HG02938 (cell line): ENCODE results near the gene ROBO1.
"Not testable (repeated sequence)": the region's sequence is repeated elsewhere in the genome, so short reads cannot be mapped to it uniquely, and the experiment has no call there.

Source experiments
- ATAC-seq: cut with Tn5 transposase; IDR thresholded peaks from one replicate; pipeline ENCODE4 v1.9.1; 2021; ENCODE audit warnings: mild to moderate bottlenecking, moderate library complexity; ENCODE audit not compliant: unreplicated experiment

ROBO1 gene

DNA sequence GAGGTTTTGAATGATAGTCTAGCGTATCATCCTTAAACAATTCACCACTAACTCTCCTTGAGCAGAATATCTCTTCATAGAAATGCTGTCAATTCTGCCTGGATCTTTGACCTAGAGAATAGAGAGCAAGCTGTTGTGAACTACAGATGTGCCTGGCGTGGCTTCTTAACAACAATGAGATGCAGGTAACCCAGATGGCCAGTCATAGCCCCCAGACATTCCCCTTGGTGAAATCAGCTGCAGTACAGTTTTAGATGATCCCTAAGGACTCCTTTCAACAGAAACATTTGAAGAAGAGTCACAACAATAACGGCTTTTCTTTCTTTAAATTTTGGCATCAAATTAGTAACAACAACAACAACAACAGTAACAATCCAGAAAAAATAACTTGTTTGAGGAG, 1041.3 kb downstream of the ROBO1 start:
- no peak for ATAC-seq

DNA sequence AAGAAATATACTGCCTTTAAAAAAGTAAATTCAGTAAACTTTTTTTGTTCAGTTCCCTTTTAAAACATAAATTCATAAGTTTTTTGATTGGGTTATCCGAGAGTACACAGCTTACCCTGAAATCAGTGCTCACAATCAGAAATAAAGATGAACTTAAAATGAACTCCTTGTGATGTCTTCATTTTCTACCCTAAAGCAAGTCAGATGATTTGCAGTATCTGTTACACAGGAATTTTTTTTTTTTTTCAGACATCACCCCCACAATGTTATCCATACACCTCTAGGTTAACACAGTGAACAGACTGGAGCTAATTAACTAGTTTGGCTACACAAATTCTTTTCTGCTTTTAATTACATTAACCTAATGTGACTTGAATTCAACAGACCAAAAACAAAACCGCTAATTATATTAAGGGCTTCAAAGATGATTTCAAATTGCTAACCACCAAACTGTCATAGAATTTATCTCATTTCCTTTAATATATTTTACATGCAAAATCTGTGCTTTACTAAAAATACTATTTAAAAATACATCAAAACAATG, 1042.0 kb downstream of the ROBO1 start:
- ATAC-seq: no peak

DNA sequence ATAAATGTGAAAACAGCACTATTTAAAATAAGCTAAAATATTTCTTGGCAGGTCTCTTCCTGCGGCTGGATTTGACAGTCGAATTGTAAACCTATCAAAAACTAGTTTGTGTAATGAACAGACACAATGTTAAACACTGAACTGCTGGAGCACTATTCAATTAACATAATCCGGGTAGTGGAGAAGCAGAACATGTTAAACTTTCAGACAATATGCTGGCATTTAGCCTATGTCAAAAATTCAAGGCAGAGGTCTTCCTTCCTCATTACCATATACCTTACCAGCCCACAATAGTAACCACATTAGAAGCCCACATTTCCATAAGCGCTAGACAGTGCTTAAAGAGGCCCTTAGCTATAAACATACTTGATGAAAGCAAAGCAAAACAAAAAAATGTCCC, 1042.9 kb downstream of the ROBO1 start:
- ATAC-seq: no peak

DNA sequence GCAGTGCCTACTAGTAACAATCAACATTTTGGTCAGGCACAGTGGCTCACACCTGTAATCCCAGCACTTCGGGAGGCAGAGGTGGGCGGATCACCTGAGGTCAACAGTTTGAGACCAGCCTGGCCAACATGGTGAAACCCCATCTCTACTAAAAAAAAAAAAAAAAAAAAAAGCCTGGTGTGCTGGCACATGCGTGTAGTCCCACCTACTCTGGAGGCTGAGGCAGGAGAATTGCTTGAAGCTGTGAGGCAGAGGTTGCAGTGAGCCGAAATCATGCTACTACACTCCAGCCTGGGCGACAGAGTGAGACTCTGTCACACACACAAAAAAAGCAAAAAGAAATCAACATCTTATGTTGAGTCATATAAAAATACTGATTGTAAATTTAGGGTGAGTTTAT, 1043.4 kb downstream of the ROBO1 start:
- ATAC-seq: not testable (repeated sequence)

DNA sequence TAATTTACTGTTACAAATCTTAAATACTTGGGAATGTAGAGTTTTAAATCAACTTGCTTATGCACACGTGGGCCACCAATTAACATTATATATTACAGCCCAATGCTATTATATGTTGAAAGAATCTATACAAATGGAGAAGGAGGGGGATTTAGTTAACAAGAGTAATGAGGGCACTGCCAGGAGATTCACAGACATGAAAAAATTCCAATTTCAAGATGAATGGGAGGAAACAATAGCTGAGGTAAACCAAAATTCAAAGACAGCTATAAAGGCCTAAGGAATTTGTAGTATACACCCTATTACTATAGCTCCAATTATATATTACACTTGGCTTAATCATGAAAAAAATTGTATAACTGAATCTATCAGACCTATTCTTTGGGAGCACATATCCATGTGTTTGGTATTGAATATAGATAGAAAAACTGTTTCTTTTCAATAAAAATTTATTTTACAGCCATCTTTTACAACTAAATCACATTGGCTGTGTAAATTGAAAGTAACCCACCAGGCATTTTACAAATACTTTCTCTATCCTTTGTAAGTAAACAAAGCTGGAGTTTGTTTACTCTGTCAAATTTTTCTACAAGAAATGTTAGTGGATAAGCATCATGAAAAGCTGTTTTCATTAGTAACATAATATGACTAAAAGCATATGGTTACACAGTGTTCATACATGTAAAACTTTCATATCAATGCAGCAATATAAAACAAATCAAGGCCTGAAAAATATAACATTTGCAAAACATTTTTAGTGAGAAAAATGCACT, 1045.8 kb downstream of the ROBO1 start:
- ATAC-seq: no peak

DNA sequence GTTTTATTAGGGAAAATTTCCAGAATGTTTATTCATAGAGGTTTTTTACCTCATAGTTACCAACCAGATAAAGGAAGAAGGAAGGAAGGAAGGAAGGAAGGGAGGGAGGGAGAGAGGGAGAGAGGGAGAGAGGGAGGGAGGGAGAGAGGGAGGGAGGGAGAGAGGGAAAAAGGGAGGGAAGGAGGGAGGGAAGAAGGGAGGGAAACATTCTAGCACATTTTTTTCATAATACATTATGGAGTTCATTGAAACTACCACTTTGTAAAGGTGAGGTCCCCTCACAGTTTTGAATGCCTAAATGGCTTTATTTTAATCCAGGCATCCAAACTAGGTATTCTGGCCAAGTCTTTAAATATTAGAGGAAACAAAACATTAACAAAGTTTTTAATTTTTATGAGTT, 1049.1 kb downstream of the ROBO1 start:
- no peak for ATAC-seq

DNA sequence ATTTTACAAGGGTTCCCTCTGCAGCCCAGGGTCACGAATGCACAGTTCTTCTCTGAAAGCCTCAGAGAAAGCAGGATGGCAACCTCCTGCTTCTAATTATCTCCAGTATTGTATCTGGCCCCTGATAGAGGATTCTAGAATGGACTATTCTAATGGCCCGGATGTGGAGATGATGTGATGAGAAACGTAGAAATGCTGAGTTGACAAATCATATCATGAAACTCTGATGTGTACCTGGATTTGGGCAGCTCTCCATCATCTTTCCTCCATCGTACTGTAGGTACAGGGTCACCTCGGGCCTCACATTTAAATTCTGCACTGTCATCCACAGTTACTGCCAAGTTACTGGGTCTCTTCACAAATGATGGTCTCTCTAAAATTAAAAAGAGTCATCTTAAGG, 1050.8 kb downstream of the ROBO1 start:
- ATAC-seq: no peak

DNA sequence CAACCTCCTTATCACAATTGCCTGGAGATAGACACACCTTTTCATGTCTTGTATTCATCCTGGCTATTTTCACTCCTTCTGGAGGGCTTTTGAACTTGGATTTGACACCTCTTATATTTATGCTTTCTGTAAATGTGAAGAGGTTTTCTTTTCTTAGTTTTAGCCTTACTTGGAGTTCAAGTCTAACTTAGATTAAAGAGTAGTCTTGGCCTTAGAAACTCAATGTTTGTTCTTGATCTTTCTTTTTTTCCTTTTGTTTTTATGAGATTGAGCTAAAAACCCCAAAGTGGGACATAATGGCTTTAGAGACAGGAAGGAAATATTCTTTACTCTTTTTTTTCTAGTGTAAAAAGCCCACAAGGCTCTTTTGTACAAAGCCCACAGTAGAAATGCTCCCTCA, 1054.9 kb downstream of the ROBO1 start:
- no peak for ATAC-seq

DNA sequence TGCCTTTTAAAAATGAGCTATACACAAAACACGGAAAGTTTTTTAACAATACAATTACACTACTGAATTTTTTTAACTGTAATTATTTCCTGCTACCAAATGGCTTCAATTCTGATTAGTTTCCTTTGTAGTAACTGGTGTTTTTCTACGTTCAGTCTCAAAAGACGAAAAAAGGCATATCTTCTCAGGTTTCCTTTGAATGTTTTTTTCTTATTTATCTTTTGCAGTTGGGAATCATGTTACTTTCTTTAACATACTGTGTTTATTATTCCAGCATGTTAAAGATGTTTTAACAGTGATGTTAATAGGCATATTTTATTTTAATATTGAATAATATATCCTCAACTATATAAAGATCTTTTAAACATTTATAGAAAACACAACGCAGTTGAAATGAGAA, 1055.5 kb downstream of the ROBO1 start:
- no peak for ATAC-seq

DNA sequence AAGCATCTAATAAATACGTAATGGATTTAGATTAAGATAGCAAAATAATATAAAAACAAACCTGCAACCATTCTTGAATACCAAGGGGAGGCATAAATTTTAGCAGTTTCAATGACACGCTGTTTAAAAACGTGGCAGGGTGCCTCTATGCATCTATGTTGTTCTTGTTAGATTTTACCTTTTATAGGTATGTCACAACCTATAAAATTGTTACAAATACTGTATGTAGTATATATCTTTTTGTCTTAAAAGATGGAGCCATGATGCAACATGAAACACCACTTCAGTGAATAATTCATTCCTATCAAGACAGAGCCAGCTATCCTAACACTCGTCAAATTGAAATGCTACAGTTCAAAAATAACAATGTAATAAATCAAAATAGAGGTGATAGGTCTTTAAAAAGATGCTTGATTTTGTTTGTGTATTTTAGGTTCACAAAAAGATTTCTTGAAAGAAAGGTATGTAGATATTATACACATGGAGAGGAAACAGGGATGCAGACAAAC, 1059.2 kb downstream of the ROBO1 start:
- no peak for ATAC-seq

DNA sequence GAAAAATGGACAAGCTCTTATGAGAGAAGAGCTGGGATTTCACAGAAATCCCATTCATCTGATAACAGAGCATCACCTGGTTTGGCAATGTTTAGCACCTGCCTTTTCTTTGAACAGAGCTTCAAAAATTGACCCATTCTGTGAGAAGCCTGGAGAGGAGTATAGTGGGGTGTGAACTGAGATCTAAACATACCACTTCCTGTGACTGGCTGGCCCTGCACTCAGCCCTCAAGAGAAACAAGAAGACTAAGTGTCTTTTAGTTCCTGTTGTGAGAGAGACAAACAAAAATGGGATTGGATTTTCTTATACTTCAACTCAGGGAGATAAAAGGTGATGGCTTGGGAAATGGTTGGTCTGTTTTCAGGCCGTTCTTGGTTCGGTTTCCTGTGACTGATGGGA, 1060.2 kb downstream of the ROBO1 start:
- ATAC-seq: no peak

DNA sequence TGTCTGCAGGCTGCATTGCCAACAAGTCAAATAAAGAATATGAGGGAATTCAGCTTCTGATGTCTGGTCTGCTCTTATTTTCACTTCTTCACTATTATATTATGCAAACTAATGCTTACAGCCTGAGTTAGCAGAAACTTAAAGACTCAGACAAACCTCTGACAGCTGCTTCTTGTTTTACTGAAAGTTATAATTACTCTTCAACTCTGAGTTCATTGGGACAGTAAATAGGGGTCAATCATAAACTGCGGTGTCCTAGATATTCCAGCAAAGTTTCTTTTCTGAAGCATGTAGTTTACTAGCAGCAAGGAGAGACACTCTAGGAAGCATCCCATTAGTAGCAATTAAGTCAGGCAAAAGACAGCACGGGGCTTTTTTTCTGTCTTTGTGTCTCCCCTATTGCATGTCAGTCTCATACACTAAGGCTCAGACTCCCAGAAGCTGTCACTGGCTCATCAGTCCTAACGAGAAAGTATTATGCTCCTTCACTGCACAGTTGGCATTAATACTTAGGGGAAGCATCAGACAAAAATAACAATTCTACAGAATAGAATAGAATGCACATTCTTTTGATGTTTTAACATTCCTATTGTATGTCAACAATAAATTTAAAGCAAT, 1060.8 kb downstream of the ROBO1 start:
- no peak for ATAC-seq

DNA sequence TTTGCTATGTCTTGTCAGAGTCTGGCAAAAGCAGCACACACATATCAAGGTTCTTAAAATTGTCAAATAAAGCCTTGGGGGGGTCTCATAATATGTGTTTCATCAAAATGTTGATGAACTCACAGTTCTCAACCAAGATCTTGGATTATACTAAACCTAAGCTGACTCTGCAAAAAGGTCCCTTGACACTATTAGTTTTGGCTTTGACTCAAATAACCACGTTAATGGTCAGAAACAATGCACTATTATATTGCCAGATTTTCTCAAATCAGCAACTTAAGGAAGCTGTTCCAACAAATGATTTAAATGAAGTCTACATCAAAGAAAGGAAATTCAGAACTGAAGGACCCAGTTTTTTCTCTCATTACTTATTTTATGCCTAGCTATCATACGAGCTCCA, 1063.9 kb downstream of the ROBO1 start:
- ATAC-seq: no peak

DNA sequence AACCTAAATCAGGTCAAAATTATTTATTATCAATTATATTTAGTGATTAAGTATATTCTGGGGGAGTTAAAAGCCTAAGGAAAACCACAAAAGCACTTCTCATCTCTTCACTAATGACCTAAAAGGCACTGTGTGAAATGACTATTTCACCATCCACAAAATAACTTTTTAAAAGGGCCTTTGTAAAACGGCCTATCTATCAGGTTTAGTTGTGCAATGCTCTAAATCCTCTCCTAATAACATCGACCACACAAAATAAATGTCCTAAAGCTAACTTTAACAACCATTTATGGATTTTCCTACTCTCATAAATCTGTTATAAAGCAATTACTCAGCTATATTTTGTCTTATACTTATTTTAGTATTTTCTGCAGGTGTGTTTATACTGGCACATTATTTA, 1066.3 kb downstream of the ROBO1 start:
- ATAC-seq: no peak

DNA sequence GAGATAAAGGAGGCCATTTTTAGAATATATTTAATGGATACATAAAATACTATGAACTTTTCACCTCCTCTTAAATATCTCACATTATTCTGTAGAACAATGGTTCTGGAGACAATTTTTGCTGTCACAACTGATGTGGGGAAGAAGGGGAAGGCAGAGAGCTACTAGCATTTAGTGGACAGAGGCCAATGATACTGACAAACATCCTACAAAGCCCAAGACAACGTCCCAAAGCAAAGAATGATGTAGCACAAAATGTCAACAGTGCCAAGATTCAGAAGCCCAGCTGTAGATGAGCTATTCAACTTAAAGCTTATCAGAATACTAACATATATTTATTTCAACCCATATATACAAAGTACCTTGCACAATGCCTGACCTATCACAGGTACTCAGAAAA, 1069.4 kb downstream of the ROBO1 start:
- no peak for ATAC-seq

DNA sequence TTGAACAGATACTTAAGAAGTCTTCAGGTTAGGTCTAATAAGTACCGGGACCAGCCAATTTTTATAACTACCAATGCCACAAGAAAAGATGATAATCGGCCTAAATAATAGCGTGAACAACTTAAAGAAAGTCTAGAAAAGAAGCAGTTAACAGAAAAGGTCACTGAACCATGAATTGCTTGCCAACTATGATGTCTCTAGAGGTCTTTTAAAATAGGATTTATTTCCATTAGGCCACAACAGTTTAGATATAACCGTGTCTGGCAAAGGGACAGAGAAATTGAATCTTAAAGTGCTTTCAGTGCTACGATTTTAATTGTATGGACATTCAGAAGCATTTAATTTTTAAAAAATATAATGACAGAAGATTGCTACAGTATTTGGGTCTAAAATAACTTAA, 1070.4 kb downstream of the ROBO1 start:
- ATAC-seq: no peak

DNA sequence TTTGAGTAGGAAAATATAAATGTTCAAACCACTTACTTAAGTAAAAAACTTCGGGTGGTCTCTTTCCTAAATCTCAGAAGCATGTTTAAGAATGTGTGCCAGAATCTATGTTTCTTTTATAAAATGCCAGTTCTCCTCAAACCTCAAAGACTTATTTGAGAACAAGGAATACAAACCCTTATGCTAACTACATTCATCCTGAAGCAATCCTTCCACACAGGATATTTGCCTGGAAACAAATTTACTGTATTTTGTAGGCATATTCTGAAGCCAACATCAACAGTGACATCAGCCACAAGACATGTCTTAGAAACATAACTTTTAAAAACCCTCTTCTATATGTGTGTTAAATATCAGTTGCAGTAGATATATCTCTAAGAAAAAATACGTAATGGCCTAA, 1077.0 kb downstream of the ROBO1 start:
- ATAC-seq: no peak

DNA sequence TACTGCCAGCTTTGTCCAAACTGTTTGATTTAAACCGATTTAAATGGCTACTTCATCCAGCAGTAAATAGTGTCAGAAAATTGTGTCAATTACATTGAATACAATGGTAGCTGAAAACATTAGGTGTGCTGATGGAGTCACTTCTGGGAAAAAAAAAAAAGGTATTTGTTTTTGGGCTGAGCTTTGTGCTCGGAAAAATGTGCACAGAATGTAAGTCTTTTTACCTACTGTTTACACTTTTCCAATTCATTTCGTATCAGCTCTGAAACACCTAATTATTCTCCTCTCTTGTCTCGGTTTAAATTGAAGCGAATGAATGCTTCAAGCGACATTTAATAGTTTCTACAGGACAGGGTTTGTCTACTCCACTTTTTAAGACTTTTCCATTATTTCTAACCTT, 1078.4 kb downstream of the ROBO1 start:
- no peak for ATAC-seq

DNA sequence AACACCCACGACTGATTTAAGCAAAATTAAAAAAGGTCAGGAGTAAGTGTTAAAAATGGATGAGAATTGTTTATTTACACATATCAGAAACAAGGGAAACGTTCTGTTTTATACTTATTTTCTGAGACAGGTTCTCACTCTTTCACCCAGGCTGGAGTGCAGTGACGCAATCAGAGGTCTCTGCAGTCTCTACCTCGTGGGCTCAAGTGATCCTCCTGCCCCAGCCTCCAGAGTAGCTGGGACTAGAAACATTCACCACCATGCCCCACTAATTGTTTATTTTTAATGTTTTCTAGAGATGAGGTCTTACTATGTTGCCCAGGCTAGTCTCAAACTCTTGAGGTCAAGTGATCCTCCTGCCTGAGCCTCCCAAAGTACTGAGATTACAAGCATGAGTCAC, 1080.3 kb downstream of the ROBO1 start:
- ATAC-seq: no peak

DNA sequence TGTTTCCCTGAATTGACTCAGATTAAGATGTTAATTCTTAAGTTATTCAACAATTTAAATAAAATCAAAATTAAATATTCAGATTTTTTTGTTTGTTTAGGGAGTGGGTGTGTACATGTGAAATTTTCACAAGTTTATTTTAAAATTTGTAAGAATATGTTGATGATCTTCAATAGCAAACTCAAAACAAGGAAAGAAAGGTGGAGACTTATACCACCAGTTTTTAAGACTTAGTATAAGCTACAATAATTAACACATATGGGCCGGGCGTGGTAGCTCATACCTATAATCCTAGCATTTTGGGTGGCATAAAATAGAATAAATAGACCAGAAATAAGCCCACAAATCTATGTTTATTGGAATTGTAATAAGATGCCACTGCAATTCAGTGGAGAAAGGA, 1084.5 kb downstream of the ROBO1 start:
- ATAC-seq: no peak

DNA sequence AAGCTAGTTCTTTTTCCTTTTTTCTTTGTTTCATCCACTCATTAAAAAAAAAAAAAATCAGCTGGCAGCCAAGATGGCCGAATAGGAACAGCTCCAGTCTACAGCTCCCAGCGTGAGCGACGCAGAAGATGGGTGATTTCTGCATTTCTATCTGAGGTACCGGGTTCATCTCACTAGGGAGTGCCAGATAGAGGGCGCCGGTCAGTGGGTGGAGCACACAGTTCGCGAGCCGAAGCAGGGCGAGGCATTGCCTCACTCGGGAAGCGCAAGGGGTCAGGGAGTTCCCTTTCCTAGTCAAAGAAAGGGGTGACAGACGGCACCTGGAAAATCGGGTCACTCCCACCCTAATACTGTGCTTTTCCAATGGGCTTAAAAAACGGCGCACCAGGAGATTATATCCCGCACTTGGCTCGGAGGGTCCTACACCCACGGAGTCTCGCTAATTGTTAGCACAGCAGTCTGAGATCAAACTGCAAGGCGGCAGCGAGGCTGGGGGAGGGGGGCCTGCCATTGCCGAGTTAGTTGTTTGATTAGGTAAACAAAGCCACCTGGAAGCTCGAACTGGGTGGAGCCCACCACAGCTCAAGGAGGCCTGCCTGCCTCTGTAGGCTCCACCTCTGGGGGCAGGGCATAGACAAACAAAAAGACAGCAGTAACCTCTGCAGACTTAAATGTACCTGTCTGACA, 1092.5 kb downstream of the ROBO1 start:
- ATAC-seq: not testable (repeated sequence)

DNA sequence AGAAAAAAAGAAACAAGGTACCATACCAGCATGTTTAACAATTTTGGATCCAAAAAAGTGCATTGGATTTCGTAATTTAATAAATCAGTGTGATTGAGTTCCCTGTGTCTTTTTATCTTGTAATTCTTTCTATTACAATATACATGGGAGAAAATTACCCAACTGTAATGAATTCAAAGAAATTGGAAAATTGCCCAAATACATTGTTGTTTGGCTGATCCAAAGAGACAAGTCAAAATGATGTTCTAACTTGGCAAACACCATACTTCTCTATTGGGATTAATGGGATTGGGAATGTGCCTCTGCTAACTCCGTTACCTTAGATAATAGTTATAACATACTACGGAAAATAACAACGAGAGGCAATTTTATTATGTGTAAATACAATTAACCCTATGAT, 1097.1 kb downstream of the ROBO1 start:
- ATAC-seq: no peak
